ENCODE results near the gene PRKCSH.
"Not testable (repeated sequence)": the region's sequence is repeated elsewhere in the genome, so short reads cannot be mapped to it uniquely, and the experiment has no call there.

Gene PRKCSH

GRCh38 chr19:11450570-11451326, 15.3 kb downstream of the PRKCSH start:
- no peak for DNase-seq (ENCODE audit: low read depth)

GRCh38 chr19:11451327-11451870, 16.0 kb downstream of the PRKCSH start:
- DNase-seq (ENCODE audit: low read depth), result no peak

- no peak for DNase-seq (ENCODE audit: low read depth)
Measured at GRCh38 chr19:11451871-11452619, 16.6 kb downstream of the PRKCSH start.

- DNase-seq (ENCODE audit: low read depth), result no peak
Measured at GRCh38 chr19:11452620-11453310, 17.3 kb downstream of the PRKCSH start.

- DNase-seq (ENCODE audit: low read depth), result no peak
Measured at GRCh38 chr19:11453468-11454341, 18.3 kb downstream of the PRKCSH start.

- not testable (repeated sequence) for DNase-seq (ENCODE audit: low read depth)
Measured at GRCh38 chr19:11455233-11455554, 19.8 kb downstream of the PRKCSH start.

- no peak for DNase-seq (ENCODE audit: low read depth)
Measured at GRCh38 chr19:11456659-11457058, 21.2 kb downstream of the PRKCSH start.

- no peak for DNase-seq (ENCODE audit: low read depth)
Measured at GRCh38 chr19:11457115-11457514, 21.7 kb downstream of the PRKCSH start.

- no peak for DNase-seq (ENCODE audit: low read depth)
Measured at GRCh38 chr19:11457831-11458230, 22.4 kb downstream of the PRKCSH start.

GRCh38 chr19:11458236-11458900, 22.9 kb downstream of the PRKCSH start:
- DNase-seq (ENCODE audit: low read depth), result no peak

- not testable (repeated sequence) for DNase-seq (ENCODE audit: low read depth)
Measured at GRCh38 chr19:11458912-11459311, 23.5 kb downstream of the PRKCSH start.

- DNase-seq (ENCODE audit: low read depth), result no peak
Measured at GRCh38 chr19:11460207-11460606, 24.8 kb downstream of the PRKCSH start.

GRCh38 chr19:11461453-11461852, 26.0 kb downstream of the PRKCSH start:
- DNase-seq (ENCODE audit: low read depth), result no peak

- no peak for DNase-seq (ENCODE audit: low read depth)
Measured at GRCh38 chr19:11463391-11463790, 28.0 kb downstream of the PRKCSH start.

GRCh38 chr19:11464333-11465265, 29.2 kb downstream of the PRKCSH start:
- no peak for DNase-seq (ENCODE audit: low read depth)

GRCh38 chr19:11465600-11465999, 30.2 kb downstream of the PRKCSH start:
- no peak for DNase-seq (ENCODE audit: low read depth)

GRCh38 chr19:11468266-11468845, 32.9 kb downstream of the PRKCSH start:
- not testable (repeated sequence) for DNase-seq (ENCODE audit: low read depth)

GRCh38 chr19:11473725-11474124, 38.3 kb downstream of the PRKCSH start:
- DNase-seq (ENCODE audit: low read depth), result no peak

- not testable (repeated sequence) for DNase-seq (ENCODE audit: low read depth)
Measured at GRCh38 chr19:11475343-11475742, 39.9 kb downstream of the PRKCSH start.

GRCh38 chr19:11475861-11476260, 40.4 kb downstream of the PRKCSH start:
- DNase-seq (ENCODE audit: low read depth), result no peak

Measured in stromal cell of bone marrow (primary cell).